Stimulated activated CD8-positive, alpha-beta memory T cell treated with anti-CD3 and anti-CD28 coated beads, Interleukin-2, amount 100 ng/mL, for 48 hours (primary cell): ENCODE results near the gene KCTD2.
"Not testable (repeated sequence)": the region's sequence is repeated elsewhere in the genome, so short reads cannot be mapped to it uniquely, and the experiment has no call there.

Experiments
- DNase-seq, 2 donors: peaks; one replicate each; pipeline ENCODE4 v3.0.0-alpha.2; 2020; ENCODE audit warnings: low read depth in 2 of 2

KCTD2 gene

GRCh38 chr17:75020331-75021110 lies 26.5 kb upstream of the KCTD2 start:
- no peak for DNase-seq

GRCh38 chr17:75024686-75025397 lies 22.2 kb upstream of the KCTD2 start:
- DNase-seq: peak in 1 of 2 donors; percentile 30

GRCh38 chr17:75025398-75025734 lies 21.7 kb upstream of the KCTD2 start:
- DNase-seq: not testable (repeated sequence)

GRCh38 chr17:75026650-75027049 lies 20.4 kb upstream of the KCTD2 start:
- DNase-seq: not testable (repeated sequence)

GRCh38 chr17:75030161-75030560 lies 16.9 kb upstream of the KCTD2 start:
- no peak for DNase-seq

GRCh38 chr17:75031972-75032719 lies 14.9 kb upstream of the KCTD2 start:
- DNase-seq: peak in 1 of 2 donors; percentile 46

GRCh38 chr17:75032720-75033280 lies 14.2 kb upstream of the KCTD2 start:
- no peak for DNase-seq

GRCh38 chr17:75033346-75034235 lies 13.4 kb upstream of the KCTD2 start:
- DNase-seq: peak; percentile 90 to 95

GRCh38 chr17:75034236-75034908 lies 12.7 kb upstream of the KCTD2 start:
- peak; percentile 89 to 90 for DNase-seq

- peak; percentile 47 to 61 for DNase-seq
Measured at GRCh38 chr17:75036643-75037268, 10.3 kb upstream of the KCTD2 start.

- no peak for DNase-seq
Measured at GRCh38 chr17:75039238-75039637, 7.8 kb upstream of the KCTD2 start.

GRCh38 chr17:75041656-75042280 lies 5.3 kb upstream of the KCTD2 start:
- DNase-seq: no peak

GRCh38 chr17:75043789-75044188 lies 3.2 kb upstream of the KCTD2 start:
- DNase-seq: not testable (repeated sequence)

- DNase-seq: no peak
Measured at GRCh38 chr17:75044716-75045115, 2.3 kb upstream of the KCTD2 start.

- not testable (repeated sequence) for DNase-seq
Measured at GRCh38 chr17:75045946-75046406, 1.0 kb upstream of the KCTD2 start.

- no peak for DNase-seq
Measured at GRCh38 chr17:75047398-75048098, 523 bp downstream of the KCTD2 start.

- DNase-seq: no peak
Measured at GRCh38 chr17:75048249-75048878, 1.3 kb downstream of the KCTD2 start.

- DNase-seq: no peak
Measured at GRCh38 chr17:75049057-75049456, 2.0 kb downstream of the KCTD2 start.
